ENCODE results near the gene INSR.
"Not testable (repeated sequence)": the region's sequence is repeated elsewhere in the genome, so short reads cannot be mapped to it uniquely, and the experiment has no call there.

INSR gene

DNA sequence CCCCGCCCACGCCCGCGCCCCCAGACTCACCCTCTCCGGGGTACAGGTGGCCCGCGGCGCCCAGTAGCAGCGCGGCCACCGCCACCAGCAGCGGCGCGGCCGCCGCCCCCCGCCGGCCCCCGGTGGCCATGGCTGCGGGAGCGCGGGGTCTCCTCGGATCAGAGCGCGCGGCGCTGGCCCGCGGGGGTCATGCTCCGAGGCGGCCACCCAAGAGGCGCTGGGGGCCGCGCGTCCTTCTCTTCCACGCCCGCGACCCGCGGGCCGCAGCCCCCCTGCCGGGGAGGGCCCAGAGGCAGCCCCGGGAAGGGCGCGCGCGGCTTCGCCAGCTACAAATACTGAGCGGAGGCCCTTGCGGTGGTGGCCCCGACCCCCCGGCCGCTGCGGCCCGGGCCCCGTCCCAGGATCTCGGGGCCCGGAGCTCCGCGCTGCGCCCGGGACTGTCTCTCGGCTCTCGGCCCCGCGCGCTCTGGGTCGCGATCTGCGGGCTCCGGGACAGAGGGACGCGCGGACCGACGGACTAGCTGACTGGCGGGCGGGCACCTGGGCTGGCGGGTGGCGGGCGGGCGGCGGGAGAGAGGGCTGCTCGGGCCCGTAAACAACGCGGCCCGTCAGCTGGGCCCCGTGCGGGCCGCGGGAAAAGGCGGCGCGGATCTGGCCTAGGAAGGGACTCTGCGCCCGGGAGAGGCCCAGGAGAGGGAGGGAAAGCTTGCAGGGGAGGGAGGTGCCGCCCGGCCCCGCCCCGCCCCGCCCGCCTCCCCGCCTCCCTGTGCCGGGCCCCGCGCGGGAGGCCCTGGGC is at the start of gene INSR:
Gene INSR, minus strand, starts transcription at position 653 of the 796 bp plus-strand sequence. Its CDS starts 523 bp downstream, at position 130.
- DNase-seq = peak; percentile 97

DNA sequence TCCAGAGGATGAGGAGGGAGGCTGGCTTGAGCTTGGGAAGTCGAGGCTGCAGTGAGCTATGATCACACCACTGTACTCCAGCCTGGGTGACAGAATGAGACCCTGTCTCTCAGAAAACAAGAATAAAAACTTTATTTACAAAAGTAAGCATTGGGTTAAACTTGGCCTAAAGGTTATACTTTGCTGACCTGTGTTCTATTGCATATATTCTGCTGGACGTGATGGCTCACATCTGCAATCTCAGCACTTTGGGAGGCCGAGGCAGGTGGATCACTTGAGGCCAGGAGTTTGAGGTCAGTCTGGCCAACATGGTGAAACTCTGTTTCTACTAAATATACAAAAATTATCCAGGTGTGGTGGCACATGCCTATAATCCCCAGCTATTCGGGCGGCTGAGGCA is 47.9 kb upstream of the INSR start:
- no peak for DNase-seq

DNA sequence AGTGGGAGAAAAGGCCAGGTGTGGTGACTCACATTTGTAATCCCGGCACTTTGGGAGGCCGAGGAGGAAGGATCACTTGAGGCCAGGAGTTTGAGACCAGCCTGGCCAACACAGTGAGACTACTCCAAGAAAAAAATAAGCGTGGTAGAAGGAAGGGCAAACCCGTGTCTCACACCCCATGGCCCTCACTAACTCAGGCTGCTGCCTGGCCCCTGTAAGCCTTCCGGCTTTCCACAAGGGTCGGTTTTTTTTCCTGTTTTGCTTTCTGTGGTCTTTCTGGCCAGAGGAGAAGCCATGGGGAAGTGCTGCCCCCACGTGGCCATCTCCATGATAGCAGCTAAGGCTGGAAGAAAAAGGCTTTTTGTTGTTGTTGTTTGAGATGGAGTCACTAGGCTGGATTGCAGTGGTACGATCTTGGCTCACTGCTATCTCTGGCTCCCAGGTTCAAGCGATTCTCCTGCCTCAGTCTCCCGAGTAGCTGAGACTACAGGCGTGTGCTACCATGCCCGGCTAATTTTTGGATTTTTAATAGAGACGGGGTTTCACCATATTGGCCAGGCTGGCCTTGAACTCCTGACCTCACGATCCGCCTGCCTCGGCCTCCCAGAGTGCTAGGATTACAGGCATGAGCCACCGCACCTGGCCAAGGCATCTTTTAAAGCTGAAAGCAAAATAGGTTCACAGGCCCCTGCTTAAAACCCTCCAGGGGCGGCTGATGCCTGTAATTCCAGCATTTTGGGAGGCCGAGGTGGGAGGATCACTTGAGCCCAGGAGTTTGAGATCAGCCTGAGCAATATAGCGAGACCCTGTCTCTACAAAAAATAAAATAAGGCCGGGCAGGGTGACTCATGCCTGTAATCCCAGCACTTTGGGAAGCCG is 47.0 kb upstream of the INSR start:
- DNase-seq = no peak

DNA sequence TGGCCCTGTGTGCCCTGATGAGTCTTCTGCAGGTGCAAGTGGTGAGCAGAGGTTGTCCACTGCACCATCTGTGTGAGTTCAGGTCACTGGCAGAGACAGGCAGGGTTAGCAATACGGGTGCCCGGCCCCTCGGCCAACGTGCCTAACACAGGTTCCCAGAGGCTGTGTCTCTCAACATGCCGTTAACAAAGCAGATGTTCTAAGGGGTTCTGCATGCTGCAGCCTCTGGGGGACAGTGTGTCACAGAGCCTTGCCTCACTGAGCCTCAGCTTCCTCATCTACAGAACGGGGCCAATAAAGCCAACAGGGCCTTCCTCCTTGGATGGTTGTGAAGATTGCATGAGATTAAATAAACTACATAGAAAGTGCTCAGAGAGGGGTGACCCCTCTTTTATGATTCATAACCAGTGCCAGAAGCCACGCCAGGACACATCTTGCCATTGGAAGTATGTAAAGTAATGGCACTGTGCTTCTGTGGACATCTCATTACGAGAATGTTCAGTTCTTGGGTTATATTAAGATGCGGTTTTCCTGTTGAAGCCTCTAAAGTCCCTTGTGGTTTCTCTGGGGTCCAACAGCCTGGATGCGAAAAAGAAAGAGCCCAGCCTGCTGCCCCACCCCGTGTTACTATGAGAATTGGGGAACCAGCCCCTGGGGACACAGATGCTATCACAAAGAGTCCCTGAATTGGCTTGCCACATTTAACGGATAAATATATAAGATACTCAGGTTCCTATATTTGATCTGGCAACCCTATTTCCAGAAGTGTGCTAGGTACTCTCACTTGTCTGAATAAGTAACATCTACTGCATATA is 43.4 kb upstream of the INSR start:
- no peak for DNase-seq

DNA sequence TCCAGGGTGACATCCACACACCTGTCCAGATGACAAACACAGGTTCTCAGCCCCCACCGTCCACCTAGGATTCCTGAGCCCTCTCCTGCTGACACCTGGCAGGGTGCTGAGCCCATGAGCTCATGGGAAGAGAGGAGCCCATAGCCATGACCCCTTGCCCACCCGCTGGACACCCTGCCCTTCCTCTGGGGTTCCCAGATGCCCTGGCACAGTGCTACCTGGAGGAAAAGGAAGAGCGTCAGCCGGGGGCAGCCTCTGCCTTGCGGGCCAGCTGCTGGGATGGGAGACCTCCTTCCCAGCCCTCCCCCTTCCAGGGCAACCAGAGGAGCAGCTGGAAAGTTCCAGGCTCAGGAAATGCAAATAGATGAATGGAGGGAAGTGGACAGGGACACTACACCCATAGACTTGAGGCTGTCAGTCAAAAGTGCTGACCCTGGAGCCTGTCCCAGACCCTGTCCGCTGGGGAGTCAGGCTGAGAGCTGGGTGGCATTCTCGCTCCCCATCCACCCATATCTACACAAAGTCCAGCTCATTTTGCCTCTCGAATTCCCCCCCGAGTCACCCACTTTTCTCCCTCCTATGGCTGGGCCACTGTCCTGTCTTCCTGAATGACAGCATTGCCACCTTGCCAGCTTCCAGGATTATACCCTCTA is 42.2 kb upstream of the INSR start:
- DNase-seq = no peak

DNA sequence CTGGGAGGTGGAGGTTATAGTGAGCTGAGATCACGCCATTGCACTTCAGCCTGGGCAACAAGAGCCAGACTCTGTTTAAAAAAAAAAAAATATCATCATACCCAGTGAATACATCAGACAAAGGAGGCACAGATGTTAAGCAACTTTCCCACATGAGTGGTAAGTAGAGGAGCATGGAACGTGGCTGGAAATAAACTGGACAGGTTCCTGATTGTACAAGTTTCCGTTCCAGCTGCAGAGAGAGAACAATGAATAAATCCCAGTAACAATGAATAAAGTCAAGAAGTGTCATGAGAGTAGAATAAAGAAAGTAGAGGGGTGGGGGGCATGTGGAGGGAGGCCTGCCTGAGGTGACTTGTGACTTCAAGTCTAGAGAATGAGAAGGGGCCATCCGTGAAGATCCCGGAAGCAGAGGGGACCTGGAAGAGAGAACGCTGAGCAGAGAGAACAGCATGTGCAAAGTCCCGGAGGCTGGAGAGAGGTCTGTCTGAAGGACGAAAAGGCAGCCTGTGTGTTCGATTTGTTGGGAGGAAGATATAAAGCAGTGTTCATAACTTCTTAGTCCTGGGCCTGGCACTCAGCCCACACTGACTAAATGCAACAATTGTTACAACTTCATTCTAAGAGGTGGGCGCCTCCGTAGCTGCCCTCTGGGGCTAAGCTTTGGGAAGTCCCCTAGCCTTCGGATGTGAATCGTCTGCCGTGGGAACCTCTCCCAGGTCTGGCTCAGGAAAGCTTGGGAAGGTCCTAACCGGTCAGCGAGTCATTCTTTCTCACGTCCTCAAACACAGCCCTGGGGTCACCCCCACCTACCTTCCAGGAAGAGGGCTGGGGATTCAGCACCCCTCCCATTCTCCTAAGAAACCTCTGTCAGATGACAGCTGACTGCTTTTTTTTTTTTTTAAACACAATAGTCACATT is 39.2 kb upstream of the INSR start:
- DNase-seq = no peak

DNA sequence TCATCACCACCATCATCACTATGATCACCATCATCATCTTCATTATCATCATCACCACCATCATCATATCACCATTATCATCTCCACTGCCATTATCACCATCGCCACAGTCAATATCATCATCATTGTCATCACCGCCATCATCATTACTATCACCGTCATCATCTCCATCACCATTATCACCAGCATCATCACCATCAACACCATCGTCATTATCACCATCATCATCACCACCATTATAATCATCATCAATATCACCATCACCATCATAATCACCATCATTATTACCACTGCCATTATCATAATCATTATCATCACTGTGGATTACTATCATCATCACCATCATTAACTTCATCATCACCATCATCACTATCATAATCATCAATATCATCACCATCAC is 37.2 kb upstream of the INSR start:
- DNase-seq = no peak

DNA sequence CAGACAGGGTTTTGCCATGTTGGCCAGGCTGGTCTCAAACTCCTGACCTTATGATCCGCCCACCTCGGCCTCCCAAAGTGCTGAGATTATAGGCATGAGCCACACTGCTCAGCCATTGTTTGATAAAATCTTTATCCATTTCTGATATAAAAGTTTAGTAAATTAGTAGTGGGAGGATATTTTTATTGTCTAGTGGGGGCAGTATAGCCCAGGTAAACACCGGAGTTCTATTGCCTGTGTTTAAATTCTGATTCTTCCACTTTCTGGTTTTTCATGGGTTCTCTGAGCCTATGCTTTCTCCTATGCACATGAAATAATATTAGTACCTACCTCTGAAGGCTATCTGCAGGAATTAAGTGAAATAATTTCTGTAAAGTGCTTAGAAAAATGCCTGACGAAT is 34.4 kb upstream of the INSR start:
- no peak for DNase-seq

DNA sequence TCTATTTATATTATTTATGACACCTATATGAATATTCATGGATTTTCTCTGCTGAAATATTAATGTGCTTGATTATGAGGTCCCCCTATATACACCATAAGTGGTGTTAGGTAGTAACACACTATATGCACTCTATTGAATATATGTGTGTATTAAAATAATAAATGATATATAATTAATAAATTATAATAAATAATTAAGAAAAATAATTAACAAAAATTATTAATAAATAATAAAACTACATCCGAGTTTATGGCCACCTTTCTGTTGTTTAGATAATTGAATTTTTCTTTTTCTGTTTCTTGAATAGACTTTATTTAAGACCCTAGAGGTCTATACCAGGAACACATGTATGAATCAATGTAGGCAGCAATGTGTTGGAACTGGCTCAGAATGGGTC is 33.6 kb upstream of the INSR start:
- no peak for DNase-seq

DNA sequence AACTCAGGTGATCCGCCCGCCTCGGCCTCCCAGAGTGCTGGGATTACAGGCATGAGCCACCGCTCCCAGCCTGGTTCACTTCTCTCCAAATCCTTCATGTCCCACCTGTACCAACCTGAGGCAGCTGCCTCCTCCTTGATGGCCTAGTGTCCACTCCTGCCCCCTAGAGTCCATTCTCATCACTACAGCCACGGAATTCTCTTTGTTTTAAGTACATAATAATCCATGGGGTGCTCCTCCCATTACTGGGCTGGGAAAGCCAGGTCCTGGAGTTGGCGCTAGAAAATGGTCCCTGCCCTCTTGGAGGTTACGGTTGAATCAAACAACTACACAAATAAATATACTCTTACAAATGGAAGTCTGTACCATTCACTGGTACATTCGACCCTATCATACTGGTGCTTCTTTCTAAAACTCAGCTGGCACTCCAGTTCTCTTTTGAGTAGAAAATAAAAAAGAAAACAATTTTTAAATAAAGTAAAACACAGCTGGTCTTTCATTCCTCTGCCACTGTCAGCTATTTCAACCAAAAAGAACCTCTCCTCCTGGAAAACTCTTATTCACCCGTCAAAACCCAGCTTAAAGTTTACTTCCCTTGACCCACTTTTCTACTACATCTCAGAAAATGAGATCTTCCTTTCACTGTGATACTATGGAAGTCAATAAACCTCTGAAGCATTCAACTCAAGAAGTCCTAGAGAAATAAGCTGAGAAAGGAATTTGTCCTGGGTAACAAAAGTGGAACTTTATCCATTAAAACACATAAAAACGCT is 32.1 kb upstream of the INSR start:
- no peak for DNase-seq

DNA sequence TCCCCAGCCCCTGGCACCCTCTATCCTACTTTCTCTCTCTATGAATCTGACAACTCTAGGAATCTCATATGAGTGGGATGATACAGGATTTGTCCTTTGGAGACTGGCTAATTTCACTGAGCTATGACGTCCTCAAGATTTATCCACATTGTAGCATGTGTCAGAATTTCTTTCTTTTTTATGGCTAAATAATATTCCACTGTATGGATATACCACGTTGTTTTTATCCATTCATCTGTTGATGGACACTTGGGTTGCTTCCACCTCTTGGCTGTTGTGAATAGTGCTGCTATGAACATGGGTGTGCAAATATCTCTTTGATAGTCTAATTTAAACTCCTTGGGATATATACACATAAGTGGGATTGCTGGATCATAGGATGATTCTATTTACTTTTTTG is 24.0 kb upstream of the INSR start:
- no peak for DNase-seq

DNA sequence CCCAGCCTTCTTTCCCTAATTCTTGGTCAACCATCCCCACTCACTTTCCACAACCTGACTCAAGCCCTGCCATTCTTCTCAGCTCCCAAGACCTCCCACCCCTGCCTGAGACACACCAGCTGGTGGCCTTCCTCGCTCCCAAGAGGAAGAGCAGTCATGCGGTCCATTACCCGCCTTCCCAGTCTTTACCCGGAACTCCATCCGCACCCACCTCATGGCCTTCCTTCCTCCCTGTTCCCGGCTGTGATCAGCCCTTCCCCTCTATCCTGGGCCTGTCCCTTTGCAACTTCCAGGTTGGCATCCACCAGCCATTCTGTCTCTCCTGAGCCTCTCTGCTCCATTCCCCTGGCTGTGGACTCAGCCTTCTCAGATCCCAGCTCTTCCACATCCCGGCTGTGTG is 18.6 kb upstream of the INSR start:
- DNase-seq = no peak

DNA sequence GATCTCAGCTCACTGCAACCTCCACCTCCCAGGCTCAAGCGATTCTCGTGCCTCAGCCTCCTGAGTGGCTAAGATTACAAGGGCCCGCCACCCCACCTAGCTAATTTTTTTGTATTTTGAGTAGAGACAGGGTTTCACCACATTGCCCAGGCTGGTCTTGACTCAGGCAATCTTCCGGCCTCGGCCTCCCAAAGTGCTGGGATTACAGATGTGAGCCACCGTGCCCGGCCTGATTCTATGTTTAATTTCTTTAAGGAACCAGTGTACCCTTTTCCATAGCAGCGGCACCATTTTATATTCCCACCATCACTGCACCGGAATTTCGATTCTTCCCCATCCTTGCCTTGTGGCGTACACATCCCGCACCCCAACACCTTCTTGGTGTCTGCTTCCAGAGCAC is 17.7 kb upstream of the INSR start:
- DNase-seq = no peak

DNA sequence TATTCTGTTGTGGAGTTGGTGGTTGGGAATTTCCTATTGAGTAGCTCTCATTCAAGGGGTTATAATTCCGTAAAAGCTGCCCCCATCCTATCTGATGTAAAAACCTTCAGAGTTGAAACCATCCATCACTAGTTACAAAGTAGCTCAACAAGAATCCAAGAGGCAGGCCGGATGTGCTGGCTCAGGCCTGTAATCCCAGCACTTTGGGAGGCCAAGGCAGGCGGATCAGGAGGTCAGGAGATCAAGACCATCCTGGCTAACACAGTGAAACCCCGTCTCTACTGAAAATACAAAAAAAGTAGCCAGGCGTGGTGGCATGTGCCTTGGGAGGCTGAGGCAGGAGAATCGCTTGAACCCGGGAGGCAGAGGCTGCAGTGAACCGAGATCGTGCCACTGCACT is 14.1 kb upstream of the INSR start:
- DNase-seq = not testable (repeated sequence)

DNA sequence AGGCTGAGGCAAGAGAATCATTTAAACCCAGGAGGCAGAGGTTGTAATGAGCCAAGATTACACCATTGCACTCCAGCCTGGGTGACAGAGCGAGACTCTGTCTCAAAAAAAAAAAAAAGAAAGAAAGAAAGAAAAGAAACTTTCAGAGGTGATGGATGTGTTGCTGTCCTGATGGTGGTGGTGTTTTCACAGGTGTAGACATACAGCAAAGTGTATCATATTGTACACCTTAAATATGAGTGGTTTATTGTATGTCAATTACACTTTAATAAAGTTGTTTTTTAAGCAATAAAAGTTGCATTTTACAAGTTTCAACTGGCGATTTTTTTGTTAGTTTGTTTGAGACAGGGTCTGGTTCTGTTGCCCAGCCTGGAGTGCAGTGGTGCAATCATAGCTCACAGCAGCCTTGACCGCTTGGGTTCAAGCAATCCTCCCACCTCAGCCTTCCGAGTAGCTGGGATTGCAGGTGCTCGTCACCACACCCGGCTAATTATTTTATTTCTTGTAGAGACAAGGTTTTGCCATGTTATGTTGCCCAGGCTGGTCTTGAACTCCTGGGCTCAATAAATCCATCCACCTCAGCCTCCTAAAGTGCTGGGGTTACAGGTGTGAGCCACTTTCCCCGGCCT is 13.5 kb upstream of the INSR start:
- DNase-seq = no peak

DNA sequence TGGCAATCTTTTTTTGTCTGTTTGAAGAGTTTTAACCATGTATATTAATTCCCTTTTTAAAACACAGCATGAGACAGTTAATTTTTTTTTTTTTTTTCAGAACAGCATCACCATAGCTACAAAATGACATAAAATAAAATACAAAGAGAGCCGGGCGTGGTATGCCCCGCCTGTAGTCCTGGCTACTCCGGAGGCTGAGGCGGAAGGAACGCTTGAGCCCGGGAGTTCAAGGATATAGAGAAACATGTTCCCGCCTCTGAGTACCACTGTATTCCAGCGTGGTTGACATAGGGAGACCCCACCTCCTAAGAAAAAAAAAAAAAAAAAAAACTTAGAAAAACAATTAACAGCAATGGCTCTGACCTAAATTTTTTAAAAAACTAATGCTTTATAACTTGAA is 10.0 kb upstream of the INSR start:
- no peak for DNase-seq

DNA sequence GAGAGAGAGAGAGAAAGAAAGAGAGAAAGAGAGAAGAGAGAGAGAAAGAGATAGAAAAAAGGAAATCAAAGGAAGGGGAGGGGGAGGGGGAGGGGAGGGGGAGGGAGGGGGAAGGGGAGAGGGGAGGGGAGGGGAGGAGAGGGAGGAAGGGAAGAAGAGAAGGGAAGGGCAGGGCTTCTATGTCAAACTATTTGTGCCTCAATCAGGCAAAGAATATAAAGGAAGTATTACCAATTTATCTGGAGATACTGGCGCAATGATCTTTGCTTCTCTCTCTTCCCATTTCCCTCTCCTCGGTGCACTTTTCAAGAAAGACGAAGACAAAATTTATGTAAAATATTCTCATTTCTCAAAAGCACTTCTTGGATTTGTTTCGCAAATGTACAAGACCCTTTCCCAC is 9.3 kb upstream of the INSR start:
- DNase-seq = no peak

DNA sequence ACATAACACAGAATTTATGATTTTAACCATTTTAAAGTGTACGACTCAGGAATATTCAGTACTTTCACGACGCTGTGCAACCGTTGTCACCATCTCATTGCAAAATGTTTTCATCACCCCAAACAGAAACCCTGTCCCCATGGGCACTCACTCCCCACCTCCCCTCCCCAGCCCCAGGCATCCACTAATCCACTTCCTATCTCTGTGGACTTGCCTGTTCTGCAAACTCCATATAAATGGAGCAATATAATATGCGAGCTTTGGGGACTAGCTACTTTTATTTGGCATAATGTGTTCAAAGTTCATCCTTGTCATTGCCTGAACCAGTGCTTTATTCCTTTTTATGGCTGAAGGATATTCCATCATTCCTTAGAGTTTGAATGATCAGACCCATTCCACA is 7.3 kb upstream of the INSR start:
- DNase-seq = no peak

DNA sequence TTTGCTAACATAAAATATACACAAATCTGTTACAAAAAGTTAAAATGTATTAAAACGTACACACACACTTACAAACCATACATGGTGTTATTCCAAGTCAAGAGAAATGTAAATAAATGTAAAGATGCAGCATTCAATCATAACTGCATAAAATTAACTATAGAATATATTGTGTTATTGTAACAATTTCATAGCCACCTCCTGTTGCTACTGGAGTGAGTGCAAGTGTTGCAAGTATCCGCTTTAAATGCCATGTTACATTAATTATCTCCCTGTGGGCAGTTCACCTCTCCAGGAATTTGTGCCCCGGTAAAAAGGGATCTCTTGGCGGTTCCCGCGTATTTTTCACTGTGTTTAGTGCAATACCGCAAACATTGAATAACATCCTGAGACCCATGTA is 3.5 kb upstream of the INSR start:
- no peak for DNase-seq

DNA sequence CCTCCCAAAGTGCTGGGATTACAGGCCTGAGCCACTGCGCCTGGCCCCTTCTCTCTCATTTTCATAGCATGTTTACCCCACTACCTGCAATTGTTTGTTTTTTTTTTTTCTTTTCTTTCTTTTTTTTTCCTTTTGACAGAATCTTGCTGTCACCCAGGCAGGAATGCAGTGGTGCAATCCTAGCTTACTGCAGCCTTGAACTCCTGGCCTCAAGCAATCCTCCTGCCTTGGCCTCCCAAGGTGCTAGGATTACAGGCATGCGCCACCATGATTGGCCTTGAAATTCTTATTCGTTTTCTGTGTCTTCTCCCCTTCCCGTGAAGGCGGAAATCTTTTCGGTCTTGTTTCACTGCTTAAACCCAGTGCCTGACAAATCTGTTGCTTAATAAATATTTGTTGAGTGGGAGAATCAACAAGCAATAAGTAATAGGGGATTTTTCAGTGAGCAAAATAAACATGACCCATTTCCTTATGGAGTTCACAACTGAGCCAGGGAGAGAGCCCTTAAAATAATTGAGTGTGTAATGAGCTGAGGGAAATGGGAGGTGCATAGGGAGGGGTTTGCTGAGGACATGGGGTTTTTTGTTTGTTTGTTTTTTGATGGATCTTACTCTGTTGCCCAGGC is 1.8 kb upstream of the INSR start:
- DNase-seq = no peak
